ENCODE measurements around the gene C1QTNF5.
A peak's percentile ranks its signal among the peaks of the same experiment; 100 is the strongest.

C1QTNF5 gene

GRCh38 chr11:119319700-119320239 is 20.9 kb downstream of the C1QTNF5 start:
- no peak overlapping the region for H3K4me3 ChIP-seq (ENCODE audit: low read depth, low read length)
- H3K9me3 ChIP-seq (ENCODE audit: control insufficient read depth, insufficient read depth, low read length), result no peaks in the 10 kb centered on the region
- H3K36me3 ChIP-seq (ENCODE audit: control insufficient read depth, insufficient read depth, low read length), result no peaks in the 10 kb centered on the region
- no peak overlapping the region for H3K27ac ChIP-seq (ENCODE audit: low read depth, low read length)
- H3K4me1 ChIP-seq (ENCODE audit: control insufficient read depth, insufficient read depth, low read length), result peaks cover 50% of the 10 kb centered on the region
- H3K9ac ChIP-seq (ENCODE audit: low read depth, low read length), result no peak overlapping the region
- peaks cover 36% of the 10 kb centered on the region for H3K27me3 ChIP-seq (ENCODE audit: control insufficient read depth, insufficient read depth, low read length)

- no peak overlapping the region for H3K4me3 ChIP-seq (ENCODE audit: low read depth, low read length)
- no peak overlapping the region for H3K9ac ChIP-seq (ENCODE audit: low read depth, low read length)
- peak overlapping the region; percentile 66 for H3K27ac ChIP-seq (ENCODE audit: low read depth, low read length)
- no peaks in the 10 kb centered on the region for H3K36me3 ChIP-seq (ENCODE audit: control insufficient read depth, insufficient read depth, low read length)
- no peaks in the 10 kb centered on the region for H3K9me3 ChIP-seq (ENCODE audit: control insufficient read depth, insufficient read depth, low read length)
- peaks cover 53% of the 10 kb centered on the region for H3K4me1 ChIP-seq (ENCODE audit: control insufficient read depth, insufficient read depth, low read length)
- peaks cover 40% of the 10 kb centered on the region for H3K27me3 ChIP-seq (ENCODE audit: control insufficient read depth, insufficient read depth, low read length)
These were observed 21.5 kb downstream of the C1QTNF5 start for GRCh38 chr11:119319136-119319699.

- peaks cover 2% of the 10 kb centered on the region; the same call in 1 of the 2 replicates for H3K36me3 ChIP-seq (ENCODE audit: control insufficient read depth, insufficient read depth, low read length)
- H3K4me1 ChIP-seq (ENCODE audit: control insufficient read depth, insufficient read depth, low read length), result peaks cover 50% of the 10 kb centered on the region
- no peak overlapping the region for H3K9ac ChIP-seq (ENCODE audit: low read depth, low read length)
- peak overlapping the region; percentile 66 for H3K27ac ChIP-seq (ENCODE audit: low read depth, low read length)
- no peaks in the 10 kb centered on the region for H3K9me3 ChIP-seq (ENCODE audit: control insufficient read depth, insufficient read depth, low read length)
- H3K4me3 ChIP-seq (ENCODE audit: low read depth, low read length), result 0 out of 2 replicates have a peak overlapping the region, but pooled peaks have one; percentile 24
- H3K27me3 ChIP-seq (ENCODE audit: control insufficient read depth, insufficient read depth, low read length), result peaks cover 40% of the 10 kb centered on the region
These were observed 22.2 kb downstream of the C1QTNF5 start for GRCh38 chr11:119318240-119319135.

GRCh38 chr11:119317592-119318239 is 23.0 kb downstream of the C1QTNF5 start:
- Histone ChIP-seq H3K9me3 (ENCODE audit: control insufficient read depth, insufficient read depth, low read length) (no peaks in the 10 kb centered on the region), H3K27me3 (ENCODE audit: control insufficient read depth, insufficient read depth, low read length) (peaks cover 40% of the 10 kb centered on the region), H3K4me3 (ENCODE audit: low read depth, low read length) (peak overlapping the region; percentile 54), H3K9ac (ENCODE audit: low read depth, low read length) (no peak overlapping the region), H3K36me3 (ENCODE audit: control insufficient read depth, insufficient read depth, low read length) (peaks cover 7% of the 10 kb centered on the region; the same call in 1 of the 2 replicates), H3K27ac (ENCODE audit: low read depth, low read length) (no peak overlapping the region), H3K4me1 (ENCODE audit: control insufficient read depth, insufficient read depth, low read length) (peaks cover 50% of the 10 kb centered on the region)

- Histone ChIP-seq H3K4me3 (ENCODE audit: low read depth, low read length) (peak within 1 kb of the TSS; percentile 75), H3K9ac (ENCODE audit: low read depth, low read length) (peak within 1 kb of the TSS; percentile 32; the same call in 1 of the 2 replicates), H3K36me3 (ENCODE audit: control insufficient read depth, insufficient read depth, low read length) (peaks cover 14% of the 10 kb centered on the region; the same call in 1 of the 2 replicates), H3K27ac (ENCODE audit: low read depth, low read length) (no peak within 1 kb of the TSS), H3K4me1 (ENCODE audit: control insufficient read depth, insufficient read depth, low read length) (peaks cover 50% of the 10 kb centered on the region), H3K27me3 (ENCODE audit: control insufficient read depth, insufficient read depth, low read length) (peaks cover 40% of the 10 kb centered on the region), H3K9me3 (ENCODE audit: control insufficient read depth, insufficient read depth, low read length) (no peaks in the 10 kb centered on the region)
These were observed 23.7 kb downstream of the C1QTNF5 start, which contains the start of gene MCAM for GRCh38 chr11:119316729-119317591. Gene MCAM, minus strand, starts transcription at chr11:119317130. Its CDS starts 29 bp downstream, at chr11:119317101.

- H3K36me3 ChIP-seq (ENCODE audit: control insufficient read depth, insufficient read depth, low read length), result peaks cover 20% of the 10 kb centered on the region; the same call in 1 of the 2 replicates
- H3K9me3 ChIP-seq (ENCODE audit: control insufficient read depth, insufficient read depth, low read length), result no peaks in the 10 kb centered on the region
- no peak overlapping the region for H3K27ac ChIP-seq (ENCODE audit: low read depth, low read length)
- H3K4me1 ChIP-seq (ENCODE audit: control insufficient read depth, insufficient read depth, low read length), result peaks cover 50% of the 10 kb centered on the region
- H3K9ac ChIP-seq (ENCODE audit: low read depth, low read length), result 0 out of 2 replicates have a peak overlapping the region, but pooled peaks have one; percentile 31
- H3K4me3 ChIP-seq (ENCODE audit: low read depth, low read length), result peak overlapping the region; percentile 75
- H3K27me3 ChIP-seq (ENCODE audit: control insufficient read depth, insufficient read depth, low read length), result peaks cover 40% of the 10 kb centered on the region
These were observed 24.5 kb downstream of the C1QTNF5 start for GRCh38 chr11:119316016-119316728.

GRCh38 chr11:119315131-119316015 is 25.3 kb downstream of the C1QTNF5 start:
- Histone ChIP-seq H3K27ac (ENCODE audit: low read depth, low read length) (peak overlapping the region; percentile 44), H3K27me3 (ENCODE audit: control insufficient read depth, insufficient read depth, low read length) (peaks cover 40% of the 10 kb centered on the region), H3K4me3 (ENCODE audit: low read depth, low read length) (peak overlapping the region; percentile 75), H3K36me3 (ENCODE audit: control insufficient read depth, insufficient read depth, low read length) (peaks cover 26% of the 10 kb centered on the region), H3K4me1 (ENCODE audit: control insufficient read depth, insufficient read depth, low read length) (peaks cover 48% of the 10 kb centered on the region), H3K9me3 (ENCODE audit: control insufficient read depth, insufficient read depth, low read length) (no peaks in the 10 kb centered on the region), H3K9ac (ENCODE audit: low read depth, low read length) (peak overlapping the region; percentile 31; the same call in 1 of the 2 replicates)

- peak overlapping the region; percentile 75 for H3K4me3 ChIP-seq (ENCODE audit: low read depth, low read length)
- H3K9me3 ChIP-seq (ENCODE audit: control insufficient read depth, insufficient read depth, low read length), result no peaks in the 10 kb centered on the region
- H3K4me1 ChIP-seq (ENCODE audit: control insufficient read depth, insufficient read depth, low read length), result peaks cover 43% of the 10 kb centered on the region
- peak overlapping the region; percentile 22; the same call in 1 of the 2 replicates for H3K9ac ChIP-seq (ENCODE audit: low read depth, low read length)
- H3K27ac ChIP-seq (ENCODE audit: low read depth, low read length), result no peak overlapping the region
- peaks cover 40% of the 10 kb centered on the region for H3K27me3 ChIP-seq (ENCODE audit: control insufficient read depth, insufficient read depth, low read length)
- H3K36me3 ChIP-seq (ENCODE audit: control insufficient read depth, insufficient read depth, low read length), result peaks cover 32% of the 10 kb centered on the region
These were observed 26.0 kb downstream of the C1QTNF5 start for GRCh38 chr11:119314726-119315125.

- H3K4me1 ChIP-seq (ENCODE audit: control insufficient read depth, insufficient read depth, low read length), result peaks cover 17% of the 10 kb centered on the region
- H3K9ac ChIP-seq (ENCODE audit: low read depth, low read length), result no peak overlapping the region
- no peaks in the 10 kb centered on the region for H3K9me3 ChIP-seq (ENCODE audit: control insufficient read depth, insufficient read depth, low read length)
- peaks cover 62% of the 10 kb centered on the region for H3K36me3 ChIP-seq (ENCODE audit: control insufficient read depth, insufficient read depth, low read length)
- H3K27ac ChIP-seq (ENCODE audit: low read depth, low read length), result no peak overlapping the region
- peaks cover 13% of the 10 kb centered on the region for H3K27me3 ChIP-seq (ENCODE audit: control insufficient read depth, insufficient read depth, low read length)
- H3K4me3 ChIP-seq (ENCODE audit: low read depth, low read length), result no peak overlapping the region
These were observed 30.0 kb downstream of the C1QTNF5 start for GRCh38 chr11:119310682-119311052.

All from HUES48 (cell line).